GM23338 (cell line): ENCODE data around the gene SH2D3C.

Experiments used
- CREB1 ChIP-seq: fragments of 250-450 bp; sonication (Bioruptor Pico); IDR thresholded peaks from 2 replicates; pipeline ENCODE4 v1.5.0; 2020; ENCODE audit warnings: low read depth, mild to moderate bottlenecking, moderate library complexity
- EZH2 ChIP-seq: fragments of 200-600 bp; sonication (generic); IDR thresholded peaks from one replicate; pipeline ENCODE4 v1.8.0; 2017; ENCODE audit warnings: antibody characterized with exemption, mild to moderate bottlenecking, low read depth; ENCODE audit not compliant: unreplicated experiment
- EZH2phosphoT487 ChIP-seq: fragments of 200-600 bp; sonication (generic); IDR thresholded peaks from one replicate; pipeline ENCODE4 v1.8.1; 2018; ENCODE audit warnings: antibody characterized with exemption; ENCODE audit not compliant: unreplicated experiment
- JUNB ChIP-seq: IDR thresholded peaks from one replicate; pipeline ENCODE4 v1.6.1; 2016; ENCODE audit warnings: antibody characterized with exemption; ENCODE audit not compliant: unreplicated experiment
- NANOG ChIP-seq: IDR thresholded peaks from 2 replicates; pipeline ENCODE4 v1.6.1; 2016; ENCODE audit warnings: antibody characterized with exemption, borderline replicate concordance
- POLR2AphosphoS5 ChIP-seq: IDR thresholded peaks from 2 replicates; pipeline ENCODE4 v1.6.1; 2016; ENCODE audit warnings: antibody characterized with exemption, low read depth
- STAT1 ChIP-seq: IDR thresholded peaks from one replicate; pipeline ENCODE4 v1.6.1; 2016; ENCODE audit warnings: antibody characterized with exemption; ENCODE audit not compliant: unreplicated experiment
- ZNF114 ChIP-seq: fragments of 250-450 bp; sonication (Bioruptor Pico); IDR thresholded peaks from 2 replicates; pipeline ENCODE4 v1.5.0; 2020; ENCODE audit warnings: mild to moderate bottlenecking, moderate library complexity
- ZNF331 ChIP-seq: fragments of 250-450 bp; sonication (Bioruptor Pico); IDR thresholded peaks from 2 replicates; pipeline ENCODE4 v1.5.0; 2020; ENCODE audit warnings: low read depth, mild to moderate bottlenecking, moderate library complexity
- TF ChIP-seq, protein P1 (sequence below), 2 experiments: fragments of 200-600 bp in 1 of 2; sonication (generic) in 1 of 2; conservative IDR thresholded peaks; 2 replicates each; pipeline versions ENCODE4 v1.5.1 to v1.6.1; 2016 to 2017; ENCODE audit warnings: antibody characterized with exemption in 2 of 2, low read depth in 2 of 2, mild to moderate bottlenecking in 2 of 2, moderate library complexity in 1 of 2
- TF ChIP-seq, protein P2 (sequence below): IDR thresholded peaks from one replicate; pipeline ENCODE4 v1.6.1; 2018; ENCODE audit warnings: antibody characterized with exemption; ENCODE audit not compliant: unreplicated experiment
- TF ChIP-seq, protein P3 (sequence below): fragments of 250-450 bp; sonication (Bioruptor Pico); IDR thresholded peaks from 2 replicates; pipeline ENCODE4 v1.5.0; 2020; ENCODE audit warnings: mild to moderate bottlenecking, moderate library complexity
- TF ChIP-seq, protein P4 (sequence below): IDR thresholded peaks from 2 replicates; pipeline ENCODE4 v1.6.1; 2016; ENCODE audit warnings: antibody characterized with exemption

DNA sequence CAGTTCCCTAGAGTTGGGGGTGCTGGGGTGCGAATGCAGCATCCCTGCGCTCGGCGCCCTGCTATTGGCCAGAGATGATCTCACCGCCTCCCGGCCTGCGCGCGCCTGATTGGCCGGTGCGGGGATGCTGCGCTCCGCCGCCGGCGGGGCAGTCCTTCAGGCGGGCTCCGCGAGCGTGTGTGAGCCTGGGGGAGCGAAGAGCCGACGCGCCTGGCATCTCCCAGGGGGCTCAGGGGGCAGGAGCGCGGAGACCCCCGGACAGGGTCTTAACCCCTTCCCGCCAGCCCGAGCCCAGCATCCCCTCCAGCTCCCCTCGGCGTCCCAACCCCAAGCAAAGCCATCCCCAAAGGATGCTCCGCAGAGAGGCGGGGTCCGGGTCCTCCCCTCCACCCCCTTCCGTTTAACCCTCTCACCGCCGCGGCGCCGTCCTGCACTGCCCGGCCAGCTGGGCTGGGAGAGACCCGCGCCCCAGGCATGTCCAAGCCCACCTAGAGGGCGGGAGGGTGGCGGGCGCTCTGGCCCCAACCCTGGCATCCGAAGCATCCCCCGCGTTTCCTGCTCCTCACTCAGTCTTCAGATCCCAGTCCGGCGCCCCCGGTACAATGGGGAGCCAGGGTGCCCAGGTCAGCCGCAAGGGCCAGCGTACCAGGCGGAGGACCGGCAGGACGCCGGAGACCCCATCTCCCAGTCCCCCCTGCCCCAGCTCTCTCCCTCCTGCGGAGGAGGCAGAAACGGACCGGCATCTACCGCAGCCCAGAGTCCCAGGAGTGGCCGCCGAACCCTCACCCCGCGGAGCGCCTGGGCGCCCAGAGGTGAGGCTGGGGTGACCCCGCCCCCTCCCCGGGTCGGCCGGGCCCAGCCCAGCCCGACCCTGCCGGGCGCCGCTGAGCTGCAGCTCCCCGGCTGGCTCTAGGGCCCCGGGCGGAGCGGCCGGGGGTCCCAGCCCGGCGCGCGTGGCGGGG is 24.1 kb downstream of the SH2D3C start:
- TF ChIP-seq EZH2 (no peak), POLR2AphosphoS5 (no peak), EZH2phosphoT487 (no peak), CREB1 (CRISPR knock-in tag) (no peak), JUNB (no peak), ZNF114 (CRISPR knock-in tag) (no peak), ZNF331 (CRISPR knock-in tag) (no peak), STAT1 (no peak), NANOG (no peak)
- TF ChIP-seq, protein P1, sequence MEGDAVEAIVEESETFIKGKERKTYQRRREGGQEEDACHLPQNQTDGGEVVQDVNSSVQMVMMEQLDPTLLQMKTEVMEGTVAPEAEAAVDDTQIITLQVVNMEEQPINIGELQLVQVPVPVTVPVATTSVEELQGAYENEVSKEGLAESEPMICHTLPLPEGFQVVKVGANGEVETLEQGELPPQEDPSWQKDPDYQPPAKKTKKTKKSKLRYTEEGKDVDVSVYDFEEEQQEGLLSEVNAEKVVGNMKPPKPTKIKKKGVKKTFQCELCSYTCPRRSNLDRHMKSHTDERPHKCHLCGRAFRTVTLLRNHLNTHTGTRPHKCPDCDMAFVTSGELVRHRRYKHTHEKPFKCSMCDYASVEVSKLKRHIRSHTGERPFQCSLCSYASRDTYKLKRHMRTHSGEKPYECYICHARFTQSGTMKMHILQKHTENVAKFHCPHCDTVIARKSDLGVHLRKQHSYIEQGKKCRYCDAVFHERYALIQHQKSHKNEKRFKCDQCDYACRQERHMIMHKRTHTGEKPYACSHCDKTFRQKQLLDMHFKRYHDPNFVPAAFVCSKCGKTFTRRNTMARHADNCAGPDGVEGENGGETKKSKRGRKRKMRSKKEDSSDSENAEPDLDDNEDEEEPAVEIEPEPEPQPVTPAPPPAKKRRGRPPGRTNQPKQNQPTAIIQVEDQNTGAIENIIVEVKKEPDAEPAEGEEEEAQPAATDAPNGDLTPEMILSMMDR (conservative IDR thresholded peaks at IDR 0.05; ENCODE audit: low read depth in 2 of 2) = no peak
- TF ChIP-seq, protein P2, sequence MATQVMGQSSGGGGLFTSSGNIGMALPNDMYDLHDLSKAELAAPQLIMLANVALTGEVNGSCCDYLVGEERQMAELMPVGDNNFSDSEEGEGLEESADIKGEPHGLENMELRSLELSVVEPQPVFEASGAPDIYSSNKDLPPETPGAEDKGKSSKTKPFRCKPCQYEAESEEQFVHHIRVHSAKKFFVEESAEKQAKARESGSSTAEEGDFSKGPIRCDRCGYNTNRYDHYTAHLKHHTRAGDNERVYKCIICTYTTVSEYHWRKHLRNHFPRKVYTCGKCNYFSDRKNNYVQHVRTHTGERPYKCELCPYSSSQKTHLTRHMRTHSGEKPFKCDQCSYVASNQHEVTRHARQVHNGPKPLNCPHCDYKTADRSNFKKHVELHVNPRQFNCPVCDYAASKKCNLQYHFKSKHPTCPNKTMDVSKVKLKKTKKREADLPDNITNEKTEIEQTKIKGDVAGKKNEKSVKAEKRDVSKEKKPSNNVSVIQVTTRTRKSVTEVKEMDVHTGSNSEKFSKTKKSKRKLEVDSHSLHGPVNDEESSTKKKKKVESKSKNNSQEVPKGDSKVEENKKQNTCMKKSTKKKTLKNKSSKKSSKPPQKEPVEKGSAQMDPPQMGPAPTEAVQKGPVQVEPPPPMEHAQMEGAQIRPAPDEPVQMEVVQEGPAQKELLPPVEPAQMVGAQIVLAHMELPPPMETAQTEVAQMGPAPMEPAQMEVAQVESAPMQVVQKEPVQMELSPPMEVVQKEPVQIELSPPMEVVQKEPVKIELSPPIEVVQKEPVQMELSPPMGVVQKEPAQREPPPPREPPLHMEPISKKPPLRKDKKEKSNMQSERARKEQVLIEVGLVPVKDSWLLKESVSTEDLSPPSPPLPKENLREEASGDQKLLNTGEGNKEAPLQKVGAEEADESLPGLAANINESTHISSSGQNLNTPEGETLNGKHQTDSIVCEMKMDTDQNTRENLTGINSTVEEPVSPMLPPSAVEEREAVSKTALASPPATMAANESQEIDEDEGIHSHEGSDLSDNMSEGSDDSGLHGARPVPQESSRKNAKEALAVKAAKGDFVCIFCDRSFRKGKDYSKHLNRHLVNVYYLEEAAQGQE = no peak
- TF ChIP-seq, protein P3, sequence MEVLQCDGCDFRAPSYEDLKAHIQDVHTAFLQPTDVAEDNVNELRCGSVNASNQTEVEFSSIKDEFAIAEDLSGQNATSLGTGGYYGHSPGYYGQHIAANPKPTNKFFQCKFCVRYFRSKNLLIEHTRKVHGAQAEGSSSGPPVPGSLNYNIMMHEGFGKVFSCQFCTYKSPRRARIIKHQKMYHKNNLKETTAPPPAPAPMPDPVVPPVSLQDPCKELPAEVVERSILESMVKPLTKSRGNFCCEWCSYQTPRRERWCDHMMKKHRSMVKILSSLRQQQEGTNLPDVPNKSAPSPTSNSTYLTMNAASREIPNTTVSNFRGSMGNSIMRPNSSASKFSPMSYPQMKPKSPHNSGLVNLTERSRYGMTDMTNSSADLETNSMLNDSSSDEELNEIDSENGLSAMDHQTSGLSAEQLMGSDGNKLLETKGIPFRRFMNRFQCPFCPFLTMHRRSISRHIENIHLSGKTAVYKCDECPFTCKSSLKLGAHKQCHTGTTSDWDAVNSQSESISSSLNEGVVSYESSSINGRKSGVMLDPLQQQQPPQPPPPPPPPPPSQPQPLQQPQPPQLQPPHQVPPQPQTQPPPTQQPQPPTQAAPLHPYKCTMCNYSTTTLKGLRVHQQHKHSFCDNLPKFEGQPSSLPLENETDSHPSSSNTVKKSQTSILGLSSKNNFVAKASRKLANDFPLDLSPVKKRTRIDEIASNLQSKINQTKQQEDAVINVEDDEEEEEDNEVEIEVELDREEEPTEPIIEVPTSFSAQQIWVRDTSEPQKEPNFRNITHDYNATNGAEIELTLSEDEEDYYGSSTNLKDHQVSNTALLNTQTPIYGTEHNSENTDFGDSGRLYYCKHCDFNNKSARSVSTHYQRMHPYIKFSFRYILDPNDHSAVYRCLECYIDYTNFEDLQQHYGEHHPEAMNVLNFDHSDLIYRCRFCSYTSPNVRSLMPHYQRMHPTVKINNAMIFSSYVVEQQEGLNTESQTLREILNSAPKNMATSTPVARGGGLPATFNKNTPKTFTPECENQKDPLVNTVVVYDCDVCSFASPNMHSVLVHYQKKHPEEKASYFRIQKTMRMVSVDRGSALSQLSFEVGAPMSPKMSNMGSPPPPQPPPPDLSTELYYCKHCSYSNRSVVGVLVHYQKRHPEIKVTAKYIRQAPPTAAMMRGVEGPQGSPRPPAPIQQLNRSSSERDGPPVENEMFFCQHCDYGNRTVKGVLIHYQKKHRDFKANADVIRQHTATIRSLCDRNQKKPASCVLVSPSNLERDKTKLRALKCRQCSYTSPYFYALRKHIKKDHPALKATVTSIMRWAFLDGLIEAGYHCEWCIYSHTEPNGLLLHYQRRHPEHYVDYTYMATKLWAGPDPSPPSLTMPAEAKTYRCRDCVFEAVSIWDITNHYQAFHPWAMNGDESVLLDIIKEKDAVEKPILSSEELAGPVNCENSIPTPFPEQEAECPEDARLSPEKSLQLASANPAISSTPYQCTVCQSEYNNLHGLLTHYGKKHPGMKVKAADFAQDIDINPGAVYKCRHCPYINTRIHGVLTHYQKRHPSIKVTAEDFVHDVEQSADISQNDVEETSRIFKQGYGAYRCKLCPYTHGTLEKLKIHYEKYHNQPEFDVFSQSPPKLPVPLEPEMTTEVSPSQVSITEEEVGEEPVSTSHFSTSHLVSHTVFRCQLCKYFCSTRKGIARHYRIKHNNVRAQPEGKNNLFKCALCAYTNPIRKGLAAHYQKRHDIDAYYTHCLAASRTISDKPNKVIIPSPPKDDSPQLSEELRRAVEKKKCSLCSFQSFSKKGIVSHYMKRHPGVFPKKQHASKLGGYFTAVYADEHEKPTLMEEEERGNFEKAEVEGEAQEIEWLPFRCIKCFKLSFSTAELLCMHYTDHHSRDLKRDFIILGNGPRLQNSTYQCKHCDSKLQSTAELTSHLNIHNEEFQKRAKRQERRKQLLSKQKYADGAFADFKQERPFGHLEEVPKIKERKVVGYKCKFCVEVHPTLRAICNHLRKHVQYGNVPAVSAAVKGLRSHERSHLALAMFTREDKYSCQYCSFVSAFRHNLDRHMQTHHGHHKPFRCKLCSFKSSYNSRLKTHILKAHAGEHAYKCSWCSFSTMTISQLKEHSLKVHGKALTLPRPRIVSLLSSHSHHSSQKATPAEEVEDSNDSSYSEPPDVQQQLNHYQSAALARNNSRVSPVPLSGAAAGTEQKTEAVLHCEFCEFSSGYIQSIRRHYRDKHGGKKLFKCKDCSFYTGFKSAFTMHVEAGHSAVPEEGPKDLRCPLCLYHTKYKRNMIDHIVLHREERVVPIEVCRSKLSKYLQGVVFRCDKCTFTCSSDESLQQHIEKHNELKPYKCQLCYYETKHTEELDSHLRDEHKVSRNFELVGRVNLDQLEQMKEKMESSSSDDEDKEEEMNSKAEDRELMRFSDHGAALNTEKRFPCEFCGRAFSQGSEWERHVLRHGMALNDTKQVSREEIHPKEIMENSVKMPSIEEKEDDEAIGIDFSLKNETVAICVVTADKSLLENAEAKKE (CRISPR knock-in tag) = no peak
- TF ChIP-seq, protein P4, sequence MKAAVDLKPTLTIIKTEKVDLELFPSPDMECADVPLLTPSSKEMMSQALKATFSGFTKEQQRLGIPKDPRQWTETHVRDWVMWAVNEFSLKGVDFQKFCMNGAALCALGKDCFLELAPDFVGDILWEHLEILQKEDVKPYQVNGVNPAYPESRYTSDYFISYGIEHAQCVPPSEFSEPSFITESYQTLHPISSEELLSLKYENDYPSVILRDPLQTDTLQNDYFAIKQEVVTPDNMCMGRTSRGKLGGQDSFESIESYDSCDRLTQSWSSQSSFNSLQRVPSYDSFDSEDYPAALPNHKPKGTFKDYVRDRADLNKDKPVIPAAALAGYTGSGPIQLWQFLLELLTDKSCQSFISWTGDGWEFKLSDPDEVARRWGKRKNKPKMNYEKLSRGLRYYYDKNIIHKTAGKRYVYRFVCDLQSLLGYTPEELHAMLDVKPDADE = no peak
